Suprapubic skin (tissue), 3 donors: Measurements from ENCODE around the gene CHST15.

ENCODE experiments used
- CTCF ChIP-seq, 2 donors: fragments of 200-600 bp in 1 of 2; fragments of 450-650 bp in 1 of 2; sonication (generic) in 1 of 2; IDR thresholded peaks; one replicate each; pipeline ENCODE4 v1.5.1; 2016 to 2019; ENCODE audit warnings: antibody characterized with exemption in 2 of 2, mild to moderate bottlenecking in 1 of 2, moderate library complexity in 1 of 2
- POLR2AphosphoS5 ChIP-seq, 3 donors: sonication (generic); formaldehyde crosslinking; IDR thresholded peaks; one replicate each; pipeline ENCODE4 v1.6.1; 2017; ENCODE audit warnings: antibody characterized with exemption in 3 of 3

GRCh38 chr10:123965973-123966895 is 127.2 kb downstream of the CHST15 start:
- TF ChIP-seq POLR2AphosphoS5 (IDR thresholded peaks at IDR 0.05) (no peak), CTCF (IDR thresholded peaks at IDR 0.05) (no peak)
